Measurements from ENCODE around the gene SOCS3.

The SOCS3 gene

GRCh38 chr17:78306913-78307312 is 53.0 kb downstream of the SOCS3 start:
- TF ChIP-seq, protein P1, sequence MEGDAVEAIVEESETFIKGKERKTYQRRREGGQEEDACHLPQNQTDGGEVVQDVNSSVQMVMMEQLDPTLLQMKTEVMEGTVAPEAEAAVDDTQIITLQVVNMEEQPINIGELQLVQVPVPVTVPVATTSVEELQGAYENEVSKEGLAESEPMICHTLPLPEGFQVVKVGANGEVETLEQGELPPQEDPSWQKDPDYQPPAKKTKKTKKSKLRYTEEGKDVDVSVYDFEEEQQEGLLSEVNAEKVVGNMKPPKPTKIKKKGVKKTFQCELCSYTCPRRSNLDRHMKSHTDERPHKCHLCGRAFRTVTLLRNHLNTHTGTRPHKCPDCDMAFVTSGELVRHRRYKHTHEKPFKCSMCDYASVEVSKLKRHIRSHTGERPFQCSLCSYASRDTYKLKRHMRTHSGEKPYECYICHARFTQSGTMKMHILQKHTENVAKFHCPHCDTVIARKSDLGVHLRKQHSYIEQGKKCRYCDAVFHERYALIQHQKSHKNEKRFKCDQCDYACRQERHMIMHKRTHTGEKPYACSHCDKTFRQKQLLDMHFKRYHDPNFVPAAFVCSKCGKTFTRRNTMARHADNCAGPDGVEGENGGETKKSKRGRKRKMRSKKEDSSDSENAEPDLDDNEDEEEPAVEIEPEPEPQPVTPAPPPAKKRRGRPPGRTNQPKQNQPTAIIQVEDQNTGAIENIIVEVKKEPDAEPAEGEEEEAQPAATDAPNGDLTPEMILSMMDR (IDR thresholded peaks at IDR 0.05; ENCODE audit: insufficient read depth, low read depth, low read length, missing control alignments): no peak
- DNase-seq (ENCODE audit: low read depth): no peak
- no peak overlapping the region for H3K4me3 ChIP-seq (ENCODE audit: low read depth, low read length)

Data from GM12865 (cell line).